PFSK-1 (cell line): ENCODE measurements around the gene CLINT1.
A peak's percentile ranks its signal among the peaks of the same experiment; 100 is the strongest.

Source experiments
- FOXP2 ChIP-seq: optimal IDR thresholded peaks from 2 replicates; pipeline ENCODE3; 2011; ENCODE audit warnings: borderline replicate concordance, control low read depth, inconsistent platforms; ENCODE audit not compliant: insufficient read depth; ENCODE audit errors: extremely low read length, extremely low read depth
- POLR2AphosphoS5 ChIP-seq: IDR thresholded peaks from 2 replicates; pipeline ENCODE4 v1.6.1; 2012; ENCODE audit warnings: low read depth, mild to moderate bottlenecking, control low read depth, low read length, moderate library complexity
- REST ChIP-seq, 2 experiments: IDR thresholded peaks; 2 replicates each; pipeline versions ENCODE4 v1.6.1 to v1.8.0; 2011 to 2012; ENCODE audit warnings: low read depth in 2 of 2, low read length in 2 of 2, control low read depth in 1 of 2, inconsistent platforms in 1 of 2, mild to moderate bottlenecking in 1 of 2, moderate library complexity in 1 of 2; ENCODE audit not compliant: insufficient read depth in 1 of 2
- SIN3A ChIP-seq: IDR thresholded peaks from 2 replicates; pipeline ENCODE4 v1.6.1; 2012; ENCODE audit warnings: mild to moderate bottlenecking, low read length, moderate library complexity, borderline replicate concordance; ENCODE audit not compliant: insufficient read depth
- TAF1 ChIP-seq: IDR thresholded peaks from 2 replicates; pipeline ENCODE4 v1.6.1; 2012; ENCODE audit warnings: low read length, control low read depth, borderline replicate concordance; ENCODE audit not compliant: insufficient read depth

CLINT1 gene

GRCh38 chr5:157747173-157747740 is 111.7 kb downstream of the CLINT1 start:
- TF ChIP-seq REST (IDR thresholded peaks at IDR 0.05; ENCODE audit: insufficient read depth in 1 of 2, low read depth in 2 of 2, low read length in 2 of 2) (no peak), FOXP2 (no peak), TAF1 (no peak), POLR2AphosphoS5 (no peak), SIN3A (no peak)

DNA sequence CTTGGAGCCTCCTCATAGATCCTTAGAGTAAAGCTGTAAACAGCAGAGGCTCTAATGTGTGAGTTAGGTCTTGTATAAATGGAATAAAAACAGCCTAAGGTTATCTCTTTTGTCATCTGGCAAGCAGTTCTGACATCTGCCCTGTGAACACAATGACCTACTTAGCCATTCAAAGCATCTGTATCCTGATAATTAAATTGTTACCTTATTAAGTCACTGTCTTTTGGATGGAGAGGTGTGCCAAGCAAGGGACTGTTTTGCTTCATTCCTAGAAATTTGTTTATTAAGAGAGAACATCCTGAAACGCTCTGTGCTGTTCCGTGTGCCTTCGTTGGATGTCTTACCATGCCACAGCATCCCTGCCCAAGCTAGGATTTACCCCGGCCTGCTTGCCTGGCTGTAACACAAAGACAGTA is 113.9 kb downstream of the CLINT1 start:
- TF ChIP-seq REST (IDR thresholded peaks at IDR 0.05; ENCODE audit: insufficient read depth in 1 of 2, low read depth in 2 of 2, low read length in 2 of 2) (no peak), SIN3A (no peak), POLR2AphosphoS5 (no peak), FOXP2 (no peak), TAF1 (no peak)

GRCh38 chr5:157744051-157745011 is 114.6 kb downstream of the CLINT1 start:
- TF ChIP-seq POLR2AphosphoS5, result no peak
- TF ChIP-seq SIN3A, result no peak
- TF ChIP-seq FOXP2, result no peak
- TF ChIP-seq REST (IDR thresholded peaks at IDR 0.05; ENCODE audit: insufficient read depth in 1 of 2, low read depth in 2 of 2, low read length in 2 of 2), result no peak
- TF ChIP-seq TAF1, result no peak

GRCh38 chr5:157743163-157744050 is 115.5 kb downstream of the CLINT1 start, which contains the start of gene LSM11:
TSS of gene LSM11 (plus strand) at chr5:157743712. CDS start at chr5:157743751, 39 bp downstream.
- no peak for TF ChIP-seq TAF1
- TF ChIP-seq SIN3A, result 0 out of 2 replicates have a peak, but pooled peaks have one; percentile 65
- peak; percentile 84 for TF ChIP-seq FOXP2
- TF ChIP-seq POLR2AphosphoS5, result peak; percentile 53; the same call in 1 of the 2 replicates

GRCh38 chr5:157741131-157741530 is 117.8 kb downstream of the CLINT1 start:
- no peak for TF ChIP-seq REST (IDR thresholded peaks at IDR 0.05; ENCODE audit: insufficient read depth in 1 of 2, low read depth in 2 of 2, low read length in 2 of 2)
- TF ChIP-seq FOXP2, result no peak
- no peak for TF ChIP-seq SIN3A
- no peak for TF ChIP-seq TAF1
- no peak for TF ChIP-seq POLR2AphosphoS5
